ENCODE data around the gene ANKRD9. TPM values are rescaled to one million over a fixed set of nuclear protein-coding genes. Genes with fewer than 3 reads are reported as not detected.

The ANKRD9 gene
- total and polyA plus RNA-seq, 9 of the 15 experiments (the other 6 are each of a cell fraction or from before 2014, with no cell fraction given): 0.04 to 32.9 (median 5.3) TPM

DNA sequence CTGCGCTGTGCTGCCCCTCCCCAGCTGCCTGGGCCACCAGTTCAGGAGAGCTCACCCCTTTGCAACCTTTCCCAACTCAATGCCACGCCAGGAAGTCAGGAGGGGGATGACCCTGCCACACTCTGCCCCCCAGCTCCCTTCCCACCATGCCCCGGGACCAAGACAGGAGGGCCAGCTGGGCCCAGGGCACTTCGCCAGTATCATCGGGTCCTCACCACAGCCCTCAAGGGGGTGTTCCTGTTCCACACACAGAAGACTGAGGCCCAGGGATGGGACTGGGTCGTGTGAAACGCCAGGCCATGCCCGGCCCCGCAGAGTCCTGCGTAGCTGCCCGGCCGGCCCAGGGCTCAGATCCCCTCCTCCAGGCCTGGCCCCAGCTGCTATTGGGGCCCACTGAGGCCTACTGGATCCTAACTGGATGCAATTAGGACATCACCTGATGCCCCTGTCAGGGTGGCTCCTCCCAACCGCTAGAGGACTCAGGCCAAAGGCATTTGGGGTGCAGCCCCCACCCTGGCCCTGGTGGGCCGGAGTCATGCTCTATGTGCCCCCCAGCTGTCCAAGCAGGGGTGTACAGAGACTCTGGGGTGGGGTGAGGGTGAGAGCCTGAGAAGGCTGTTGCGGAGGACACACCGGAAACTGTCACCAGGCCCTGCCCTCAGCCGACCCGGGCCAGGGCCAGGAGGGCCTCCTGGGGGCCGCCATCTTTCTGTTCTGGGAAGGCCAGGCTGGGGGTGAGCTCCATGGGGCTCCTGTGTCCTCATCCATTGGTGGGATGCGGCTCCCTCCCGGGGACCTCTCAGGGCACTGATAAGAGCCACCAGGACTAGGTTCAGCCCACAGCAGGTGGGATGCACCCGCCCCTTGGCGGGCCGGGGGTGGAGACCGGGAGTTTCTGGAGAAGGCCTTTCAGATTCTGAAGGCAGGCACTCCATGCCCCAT, 29.3 kb upstream of the ANKRD9 start (continued):
- peak; percentile 62 for TF ChIP-seq POLR2G (IDR thresholded peaks at IDR 0.05; ENCODE audit: low read depth, low read length)
- no peak for TF ChIP-seq FOXJ2 (tag; IDR thresholded peaks at IDR 0.05)
- TF ChIP-seq, protein P1, sequence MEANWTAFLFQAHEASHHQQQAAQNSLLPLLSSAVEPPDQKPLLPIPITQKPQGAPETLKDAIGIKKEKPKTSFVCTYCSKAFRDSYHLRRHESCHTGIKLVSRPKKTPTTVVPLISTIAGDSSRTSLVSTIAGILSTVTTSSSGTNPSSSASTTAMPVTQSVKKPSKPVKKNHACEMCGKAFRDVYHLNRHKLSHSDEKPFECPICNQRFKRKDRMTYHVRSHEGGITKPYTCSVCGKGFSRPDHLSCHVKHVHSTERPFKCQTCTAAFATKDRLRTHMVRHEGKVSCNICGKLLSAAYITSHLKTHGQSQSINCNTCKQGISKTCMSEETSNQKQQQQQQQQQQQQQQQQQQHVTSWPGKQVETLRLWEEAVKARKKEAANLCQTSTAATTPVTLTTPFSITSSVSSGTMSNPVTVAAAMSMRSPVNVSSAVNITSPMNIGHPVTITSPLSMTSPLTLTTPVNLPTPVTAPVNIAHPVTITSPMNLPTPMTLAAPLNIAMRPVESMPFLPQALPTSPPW (CRISPR knock-in tag; IDR thresholded peaks at IDR 0.05): peak; percentile 40
- no peak for TF ChIP-seq NR2C2 (CRISPR knock-in tag; IDR thresholded peaks at IDR 0.05)
- peak; percentile 51; the same call in 1 of the 2 replicates for TF ChIP-seq NR2C2 (tag; IDR thresholded peaks at IDR 0.05)
- TF ChIP-seq PHTF2 (CRISPR knock-in tag; IDR thresholded peaks at IDR 0.05): no peak
- peak; percentile 59; the same call in 1 of the 2 replicates for TF ChIP-seq ZNF766 (CRISPR knock-in tag; conservative IDR thresholded peaks at IDR 0.05)
- TF ChIP-seq ZNF263 (CRISPR knock-in tag; IDR thresholded peaks at IDR 0.05; ENCODE audit: borderline replicate concordance): no peak
- TF ChIP-seq PURB (CRISPR knock-in tag; IDR thresholded peaks at IDR 0.05; ENCODE audit: low read depth): no peak
- no peak for TF ChIP-seq TAF7 (tag; IDR thresholded peaks at IDR 0.05)
- peak; percentile 11; the same call in 1 of the 2 replicates for TF ChIP-seq TFAP4 (CRISPR knock-in tag; IDR thresholded peaks at IDR 0.05; ENCODE audit: borderline replicate concordance)
- TF ChIP-seq RREB1 (CRISPR knock-in tag; IDR thresholded peaks at IDR 0.05): no peak
- TF ChIP-seq POLR2A (conservative IDR thresholded peaks at IDR 0.05): 0 out of 2 replicates have a peak, but pooled peaks have one; percentile 27
